ENCODE measurements around the gene AZIN2.

AZIN2 gene

DNA sequence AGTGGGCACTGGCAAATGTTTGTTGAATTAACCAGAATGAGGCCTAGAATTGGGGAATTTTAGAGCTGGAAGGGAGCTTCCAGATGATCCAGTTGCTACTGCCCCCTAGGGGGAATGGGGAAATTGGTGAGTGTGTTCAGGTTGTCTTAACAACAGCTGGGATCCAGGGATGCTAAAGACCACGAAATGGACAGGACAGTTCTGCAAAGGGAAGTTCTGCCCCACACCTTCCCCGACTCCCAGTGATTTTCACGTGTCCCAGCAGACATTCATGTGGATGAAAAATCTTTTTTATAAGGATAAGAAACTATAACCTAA lies 67.0 kb downstream of the AZIN2 start:
- peaks cover 9% of the 10 kb centered on the region for H3K4me1 ChIP-seq (ENCODE audit: insufficient read depth, low read length)
- no peak overlapping the region for H3K27ac ChIP-seq (ENCODE audit: low read depth, low read length)
- H3K27me3 ChIP-seq (ENCODE audit: control insufficient read depth in 1 of 2, insufficient read depth in 2 of 2, low read length in 2 of 2), result no peaks in the 10 kb centered on the region
- H3K36me3 ChIP-seq (ENCODE audit: insufficient read depth, low read length), result no peaks in the 10 kb centered on the region
- H3K9ac ChIP-seq (ENCODE audit: low read length), result no peak overlapping the region
- no peaks in the 10 kb centered on the region for H3K9me3 ChIP-seq (ENCODE audit: low read length)
- no peak overlapping the region for H3K4me3 ChIP-seq (ENCODE audit: low read depth in 1 of 2, low read length in 2 of 2)

DNA sequence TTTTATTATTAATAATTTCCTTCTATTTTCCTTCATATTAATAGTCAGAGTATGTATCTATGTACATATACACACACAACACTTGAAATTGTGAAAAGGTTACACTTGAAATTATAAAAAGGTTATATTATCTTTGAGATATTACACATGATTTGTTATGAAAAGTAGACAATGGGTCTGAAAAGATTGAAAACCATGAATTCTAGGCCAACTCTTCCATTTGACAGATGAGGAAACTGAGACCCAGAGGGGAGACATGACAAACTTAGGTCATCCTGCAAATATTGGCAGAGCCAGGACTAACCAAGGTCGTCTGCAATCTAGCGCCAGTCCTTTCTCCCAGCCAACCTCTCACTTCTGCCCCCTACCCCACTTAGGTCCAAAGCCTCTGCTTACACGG lies 67.7 kb downstream of the AZIN2 start:
- no peak overlapping the region for H3K9ac ChIP-seq (ENCODE audit: low read length)
- H3K36me3 ChIP-seq (ENCODE audit: insufficient read depth, low read length), result no peaks in the 10 kb centered on the region
- peaks cover 7% of the 10 kb centered on the region for H3K4me1 ChIP-seq (ENCODE audit: insufficient read depth, low read length)
- H3K27me3 ChIP-seq (ENCODE audit: control insufficient read depth in 1 of 2, insufficient read depth in 2 of 2, low read length in 2 of 2), result no peaks in the 10 kb centered on the region
- no peaks in the 10 kb centered on the region for H3K9me3 ChIP-seq (ENCODE audit: low read length)
- no peak overlapping the region for H3K27ac ChIP-seq (ENCODE audit: low read depth, low read length)
- no peak overlapping the region for H3K4me3 ChIP-seq (ENCODE audit: low read depth in 1 of 2, low read length in 2 of 2)

DNA sequence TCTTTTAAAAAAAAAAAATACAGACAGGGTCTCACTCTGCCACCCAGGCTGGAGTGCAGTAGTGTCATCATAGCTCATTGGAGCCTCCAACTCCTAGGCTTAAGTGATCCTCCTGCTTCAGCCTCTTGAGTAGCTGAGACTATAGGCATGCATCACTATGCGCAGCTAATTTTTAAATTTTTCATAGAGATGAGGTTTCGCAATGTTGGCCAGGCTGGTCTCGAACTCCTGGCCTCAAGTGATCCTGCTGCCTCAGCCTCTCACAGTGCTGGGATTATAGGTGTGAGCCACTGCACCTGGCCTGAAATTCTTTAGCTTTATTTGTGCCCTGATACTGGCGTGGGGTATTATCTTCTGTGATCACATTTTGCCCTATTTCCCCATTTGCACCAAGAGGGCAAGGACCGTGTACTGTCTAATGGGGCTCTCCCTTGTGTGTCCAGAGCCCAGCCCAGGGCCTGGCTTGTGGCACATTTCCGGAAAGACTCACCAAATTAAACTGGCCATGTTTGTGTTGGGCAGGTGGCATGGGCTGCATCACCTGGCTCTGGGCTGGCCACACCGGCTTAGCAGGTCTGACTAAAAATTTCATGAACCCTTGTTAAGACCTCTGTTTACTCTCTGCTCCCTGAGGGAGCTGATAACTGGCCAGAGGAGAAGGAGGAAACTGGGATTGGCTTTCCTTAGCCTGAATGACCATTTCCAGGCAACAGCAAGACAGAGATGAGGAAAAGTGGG lies 68.7 kb downstream of the AZIN2 start:
- Histone ChIP-seq H3K36me3 (ENCODE audit: insufficient read depth, low read length) (no peaks in the 10 kb centered on the region), H3K27ac (ENCODE audit: low read depth, low read length) (no peak overlapping the region), H3K4me3 (ENCODE audit: low read depth in 1 of 2, low read length in 2 of 2) (no peak overlapping the region), H3K27me3 (ENCODE audit: control insufficient read depth in 1 of 2, insufficient read depth in 2 of 2, low read length in 2 of 2) (no peaks in the 10 kb centered on the region), H3K9me3 (ENCODE audit: low read length) (no peaks in the 10 kb centered on the region), H3K9ac (ENCODE audit: low read length) (no peak overlapping the region), H3K4me1 (ENCODE audit: insufficient read depth, low read length) (peaks cover 7% of the 10 kb centered on the region)

DNA sequence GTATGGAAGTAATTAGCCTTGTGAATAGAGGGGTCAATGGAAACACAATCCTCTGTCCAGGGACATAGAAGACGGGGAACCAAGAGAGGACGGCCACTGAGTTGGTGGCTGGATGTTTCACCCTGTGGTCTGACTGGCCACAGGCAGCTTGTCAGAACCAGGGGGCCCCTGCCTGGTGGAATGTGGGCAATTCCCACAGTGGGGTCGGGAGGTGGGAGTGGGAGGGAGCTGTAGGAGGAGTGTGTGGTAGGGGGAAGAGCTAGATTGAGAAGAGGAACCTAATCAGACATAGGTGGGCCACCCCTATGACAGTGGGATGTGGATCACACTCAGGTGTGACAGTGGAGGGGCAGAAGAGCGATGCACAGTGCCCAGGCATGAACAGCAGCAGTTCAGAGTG lies 69.6 kb downstream of the AZIN2 start:
- Histone ChIP-seq H3K27ac (ENCODE audit: low read depth, low read length) (no peak overlapping the region), H3K9me3 (ENCODE audit: low read length) (no peaks in the 10 kb centered on the region), H3K9ac (ENCODE audit: low read length) (no peak overlapping the region), H3K4me3 (ENCODE audit: low read depth in 1 of 2, low read length in 2 of 2) (no peak overlapping the region), H3K36me3 (ENCODE audit: insufficient read depth, low read length) (no peaks in the 10 kb centered on the region), H3K27me3 (ENCODE audit: control insufficient read depth in 1 of 2, insufficient read depth in 2 of 2, low read length in 2 of 2) (no peaks in the 10 kb centered on the region), H3K4me1 (ENCODE audit: insufficient read depth, low read length) (peaks cover 7% of the 10 kb centered on the region)

DNA sequence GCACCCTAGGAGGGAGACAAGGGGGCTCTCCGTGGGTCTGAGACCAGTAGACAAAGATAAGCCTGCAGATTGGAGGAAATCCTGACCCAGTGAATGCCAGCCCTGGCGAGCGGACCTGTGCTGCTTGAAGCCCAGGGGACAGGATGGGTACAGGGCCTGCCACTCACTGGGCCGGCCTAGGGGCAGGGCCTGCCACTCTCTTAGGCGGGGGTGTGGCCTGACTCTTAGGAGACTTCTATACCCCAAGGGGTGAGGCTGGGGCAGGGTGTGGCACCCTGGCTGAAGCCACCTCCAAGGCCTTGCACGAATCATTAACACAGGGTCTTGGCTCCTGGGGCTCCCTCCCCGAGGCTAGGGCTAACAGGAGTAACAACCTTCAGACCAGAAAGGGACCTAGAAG lies 70.2 kb downstream of the AZIN2 start:
- Histone ChIP-seq H3K27ac (ENCODE audit: low read depth, low read length) (no peak overlapping the region), H3K36me3 (ENCODE audit: insufficient read depth, low read length) (no peaks in the 10 kb centered on the region), H3K4me1 (ENCODE audit: insufficient read depth, low read length) (peaks cover 7% of the 10 kb centered on the region), H3K9me3 (ENCODE audit: low read length) (no peaks in the 10 kb centered on the region), H3K27me3 (ENCODE audit: control insufficient read depth in 1 of 2, insufficient read depth in 2 of 2, low read length in 2 of 2) (no peaks in the 10 kb centered on the region), H3K9ac (ENCODE audit: low read length) (no peak overlapping the region), H3K4me3 (ENCODE audit: low read depth in 1 of 2, low read length in 2 of 2) (no peak overlapping the region)

DNA sequence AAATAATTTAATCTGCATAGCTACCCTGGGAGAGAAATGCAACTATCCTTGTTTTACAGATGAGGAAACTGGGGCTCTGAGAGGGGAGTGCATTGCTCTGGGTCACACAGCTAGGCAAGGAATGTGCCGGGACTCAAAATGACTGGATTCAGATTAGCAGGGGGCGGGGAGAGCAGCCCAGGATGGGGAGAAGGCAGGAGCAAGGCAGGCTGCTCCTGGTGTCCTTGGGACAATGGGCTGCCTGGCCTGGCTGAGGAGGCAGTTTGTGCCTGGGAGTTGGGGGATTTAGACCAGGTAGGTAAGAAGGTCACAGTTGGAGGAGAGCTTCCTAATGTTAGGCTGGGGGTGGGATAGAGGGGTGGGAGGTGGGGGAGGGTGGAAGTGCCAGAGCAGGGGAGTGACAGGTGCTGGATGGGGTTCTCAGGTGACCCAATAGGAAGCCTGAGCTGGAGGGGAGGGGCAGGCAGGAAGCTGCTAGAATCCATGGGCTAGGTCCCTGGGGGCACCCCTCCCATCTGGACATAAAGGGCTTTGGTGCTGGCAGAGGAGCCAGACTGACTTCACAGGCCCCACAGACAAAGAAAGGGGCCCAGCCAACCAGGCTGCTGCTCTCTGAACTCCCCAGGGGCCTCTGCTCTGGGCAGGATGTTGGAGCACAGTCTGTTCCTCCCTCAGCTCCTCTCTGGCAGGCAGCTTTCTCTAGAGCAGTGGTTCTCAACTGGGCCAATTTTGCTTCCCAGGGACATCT lies 71.9 kb downstream of the AZIN2 start:
- H3K4me3 ChIP-seq (ENCODE audit: low read depth in 1 of 2, low read length in 2 of 2), result no peak overlapping the region
- H3K27me3 ChIP-seq (ENCODE audit: control insufficient read depth in 1 of 2, insufficient read depth in 2 of 2, low read length in 2 of 2), result no peaks in the 10 kb centered on the region
- no peak overlapping the region for H3K9ac ChIP-seq (ENCODE audit: low read length)
- H3K4me1 ChIP-seq (ENCODE audit: insufficient read depth, low read length), result peaks cover 7% of the 10 kb centered on the region
- H3K9me3 ChIP-seq (ENCODE audit: low read length), result no peaks in the 10 kb centered on the region
- no peak overlapping the region for H3K27ac ChIP-seq (ENCODE audit: low read depth, low read length)
- no peaks in the 10 kb centered on the region for H3K36me3 ChIP-seq (ENCODE audit: insufficient read depth, low read length)

DNA sequence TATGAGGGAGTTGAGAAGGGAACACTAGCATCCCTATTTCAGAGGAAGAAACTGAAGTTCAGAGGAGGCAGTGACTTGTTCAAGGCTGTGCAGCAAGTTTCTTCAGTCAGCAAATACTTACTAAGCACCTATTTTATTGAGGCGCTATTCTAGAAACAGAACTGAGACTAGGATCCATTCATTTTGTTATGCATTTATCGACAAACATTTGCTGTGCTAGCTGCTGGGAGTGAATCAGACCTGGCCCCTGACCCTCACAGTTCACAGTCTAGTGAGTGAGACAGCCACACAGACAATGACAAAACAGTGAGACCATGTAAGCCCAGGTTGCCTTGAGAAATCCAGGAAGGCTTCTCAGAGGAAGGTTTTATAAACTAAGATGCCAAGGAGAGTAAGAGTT lies 72.7 kb downstream of the AZIN2 start:
- H3K9ac ChIP-seq (ENCODE audit: low read length), result no peak overlapping the region
- peaks cover 7% of the 10 kb centered on the region for H3K4me1 ChIP-seq (ENCODE audit: insufficient read depth, low read length)
- no peaks in the 10 kb centered on the region for H3K9me3 ChIP-seq (ENCODE audit: low read length)
- H3K36me3 ChIP-seq (ENCODE audit: insufficient read depth, low read length), result no peaks in the 10 kb centered on the region
- no peak overlapping the region for H3K27ac ChIP-seq (ENCODE audit: low read depth, low read length)
- no peak overlapping the region for H3K4me3 ChIP-seq (ENCODE audit: low read depth in 1 of 2, low read length in 2 of 2)
- H3K27me3 ChIP-seq (ENCODE audit: control insufficient read depth in 1 of 2, insufficient read depth in 2 of 2, low read length in 2 of 2), result no peaks in the 10 kb centered on the region

DNA sequence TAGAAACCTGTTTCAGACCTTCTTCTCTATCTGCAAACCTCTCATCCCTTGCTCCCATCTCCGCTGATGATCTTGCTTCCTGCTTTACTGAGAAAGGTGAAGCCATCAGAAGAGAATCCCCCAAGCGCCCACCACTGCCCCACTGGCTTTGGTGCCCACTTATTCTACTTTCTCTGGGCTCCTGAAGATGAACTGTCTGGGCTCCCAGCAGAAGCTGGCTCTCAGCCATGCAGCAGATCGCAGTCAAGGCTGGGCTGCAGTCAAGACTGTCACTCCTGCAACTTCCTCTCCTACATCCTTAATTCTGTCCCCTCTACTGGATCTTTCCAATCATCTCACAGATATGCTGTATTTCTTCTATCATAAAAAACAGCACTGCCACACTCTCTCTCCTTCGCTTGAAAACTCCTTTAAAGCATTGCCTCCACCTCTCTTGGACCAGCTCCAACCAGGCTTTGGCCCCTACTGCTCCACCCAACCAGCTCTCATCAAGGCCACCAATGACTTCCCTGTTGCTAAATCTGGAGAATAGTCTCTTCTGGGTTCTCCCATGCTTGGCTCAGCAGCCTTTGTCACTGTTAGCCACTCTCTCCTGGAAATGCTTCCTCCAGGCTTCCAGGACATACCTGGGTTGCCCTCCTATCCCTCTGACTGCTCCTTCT lies 75.1 kb downstream of the AZIN2 start:
- no peak overlapping the region for H3K4me3 ChIP-seq (ENCODE audit: low read depth in 1 of 2, low read length in 2 of 2)
- no peaks in the 10 kb centered on the region for H3K36me3 ChIP-seq (ENCODE audit: insufficient read depth, low read length)
- H3K9ac ChIP-seq (ENCODE audit: low read length), result no peak overlapping the region
- no peaks in the 10 kb centered on the region for H3K9me3 ChIP-seq (ENCODE audit: low read length)
- H3K27me3 ChIP-seq (ENCODE audit: control insufficient read depth in 1 of 2, insufficient read depth in 2 of 2, low read length in 2 of 2), result no peaks in the 10 kb centered on the region
- peaks cover 10% of the 10 kb centered on the region for H3K4me1 ChIP-seq (ENCODE audit: insufficient read depth, low read length)
- no peak overlapping the region for H3K27ac ChIP-seq (ENCODE audit: low read depth, low read length)

DNA sequence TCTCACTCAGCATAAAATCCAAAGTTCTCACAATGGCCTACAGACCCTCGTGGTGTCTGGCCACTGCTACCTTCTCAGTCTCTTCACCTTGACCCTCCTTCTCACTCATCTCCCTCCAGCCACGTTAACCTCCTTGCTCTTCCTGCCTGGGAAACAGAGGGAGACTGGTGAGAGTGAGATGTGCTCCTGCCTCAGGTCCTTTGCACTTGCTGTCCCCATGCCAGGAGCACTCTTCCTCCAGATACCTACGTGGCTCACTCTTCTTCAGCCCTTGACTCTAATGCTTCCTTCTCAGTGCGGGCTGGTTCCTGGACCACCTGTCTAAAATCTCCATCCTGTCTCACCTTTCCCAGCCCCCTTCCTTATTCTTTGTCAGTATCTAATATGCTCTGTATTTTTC lies 76.2 kb downstream of the AZIN2 start:
- Histone ChIP-seq H3K9ac (ENCODE audit: low read length) (no peak overlapping the region), H3K36me3 (ENCODE audit: insufficient read depth, low read length) (no peaks in the 10 kb centered on the region), H3K27me3 (ENCODE audit: control insufficient read depth in 1 of 2, insufficient read depth in 2 of 2, low read length in 2 of 2) (no peaks in the 10 kb centered on the region), H3K4me1 (ENCODE audit: insufficient read depth, low read length) (peaks cover 16% of the 10 kb centered on the region), H3K9me3 (ENCODE audit: low read length) (no peaks in the 10 kb centered on the region), H3K4me3 (ENCODE audit: low read depth in 1 of 2, low read length in 2 of 2) (no peak overlapping the region), H3K27ac (ENCODE audit: low read depth, low read length) (no peak overlapping the region)

DNA sequence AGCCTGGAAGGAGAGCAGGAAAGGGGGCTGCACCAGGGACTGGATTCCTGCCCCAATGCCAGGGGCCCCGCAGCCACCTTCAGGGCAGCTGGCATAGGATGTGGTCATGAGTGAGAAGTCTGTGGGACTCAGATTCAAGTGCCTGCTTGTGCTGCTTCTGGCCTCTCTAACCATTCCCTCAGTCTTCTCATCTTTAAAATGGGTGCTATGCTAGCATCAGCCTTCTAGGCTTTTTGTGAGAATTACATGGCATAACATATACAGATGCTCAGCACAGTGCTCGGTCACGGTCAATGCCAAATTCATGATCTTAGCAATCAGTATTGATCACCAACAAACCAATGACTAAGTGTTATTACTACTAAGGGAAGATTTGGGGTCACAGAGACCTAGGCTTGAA lies 77.4 kb downstream of the AZIN2 start:
- H3K9me3 ChIP-seq (ENCODE audit: low read length), result no peaks in the 10 kb centered on the region
- H3K4me3 ChIP-seq (ENCODE audit: low read depth in 1 of 2, low read length in 2 of 2), result no peak overlapping the region
- H3K27me3 ChIP-seq (ENCODE audit: control insufficient read depth in 1 of 2, insufficient read depth in 2 of 2, low read length in 2 of 2), result no peaks in the 10 kb centered on the region
- H3K9ac ChIP-seq (ENCODE audit: low read length), result no peak overlapping the region
- no peaks in the 10 kb centered on the region for H3K36me3 ChIP-seq (ENCODE audit: insufficient read depth, low read length)
- no peak overlapping the region for H3K27ac ChIP-seq (ENCODE audit: low read depth, low read length)
- H3K4me1 ChIP-seq (ENCODE audit: insufficient read depth, low read length), result peaks cover 13% of the 10 kb centered on the region

DNA sequence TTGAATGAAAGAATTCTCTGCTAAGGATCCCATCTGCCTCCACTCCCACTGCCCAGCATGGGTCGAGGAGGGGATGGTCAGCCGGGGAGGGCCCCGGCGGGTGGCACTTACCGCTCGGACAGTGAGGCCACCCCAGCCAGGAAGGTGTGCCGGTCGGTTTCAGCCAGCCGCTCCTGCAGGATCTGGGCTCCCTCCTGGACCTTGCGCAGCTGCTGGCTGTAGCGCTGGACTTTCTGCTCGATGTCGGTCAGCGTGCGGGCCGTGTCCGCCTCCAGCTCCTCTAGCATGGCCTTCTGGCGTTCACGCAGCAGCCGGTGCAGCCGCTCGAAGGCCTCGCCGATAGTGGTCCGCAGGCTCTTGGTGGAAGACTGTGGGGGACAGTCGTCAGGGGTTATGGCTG lies 78.6 kb downstream of the AZIN2 start:
- Histone ChIP-seq H3K4me1 (ENCODE audit: insufficient read depth, low read length) (peaks cover 8% of the 10 kb centered on the region), H3K9me3 (ENCODE audit: low read length) (no peaks in the 10 kb centered on the region), H3K9ac (ENCODE audit: low read length) (no peak overlapping the region), H3K27me3 (ENCODE audit: control insufficient read depth in 1 of 2, insufficient read depth in 2 of 2, low read length in 2 of 2) (no peaks in the 10 kb centered on the region), H3K36me3 (ENCODE audit: insufficient read depth, low read length) (no peaks in the 10 kb centered on the region), H3K4me3 (ENCODE audit: low read depth in 1 of 2, low read length in 2 of 2) (no peak overlapping the region), H3K27ac (ENCODE audit: low read depth, low read length) (no peak overlapping the region)

Data from muscle layer of colon (tissue), 2 donors.